GM18511 (cell line): ENCODE data around the gene C20orf204.

Experiments
- ATAC-seq: cut with Tn5 transposase; IDR thresholded peaks from one replicate; pipeline ENCODE4 v1.9.1; 2021; ENCODE audit warnings: mild to moderate bottlenecking, moderate library complexity; ENCODE audit not compliant: unreplicated experiment

The C20orf204 gene

GRCh38 chr20:64025826-64026412, 10.1 kb upstream of the C20orf204 start:
- ATAC-seq, result no peak

GRCh38 chr20:64027981-64028685, 7.8 kb upstream of the C20orf204 start:
- ATAC-seq, result no peak

GRCh38 chr20:64029293-64030117, 6.5 kb upstream of the C20orf204 start:
- ATAC-seq, result no peak

GRCh38 chr20:64030371-64031134, 5.4 kb upstream of the C20orf204 start:
- no peak for ATAC-seq

- no peak for ATAC-seq
Measured at GRCh38 chr20:64031822-64032314, 4.1 kb upstream of the C20orf204 start.

GRCh38 chr20:64032706-64033624, 3.0 kb upstream of the C20orf204 start:
- ATAC-seq, result no peak

GRCh38 chr20:64033981-64034493, 1.9 kb upstream of the C20orf204 start:
- no peak for ATAC-seq

- ATAC-seq, result no peak
Measured at GRCh38 chr20:64035066-64035932, 683 bp upstream of the C20orf204 start.

- no peak for ATAC-seq
Measured at GRCh38 chr20:64036346-64037198, 590 bp downstream of the C20orf204 start.

GRCh38 chr20:64037199-64037497, 1.2 kb downstream of the C20orf204 start:
- ATAC-seq, result no peak

GRCh38 chr20:64037498-64038213, 1.7 kb downstream of the C20orf204 start:
- ATAC-seq, result no peak

- peak; percentile 34 for ATAC-seq
Measured at GRCh38 chr20:64038224-64038564, 2.2 kb downstream of the C20orf204 start.

GRCh38 chr20:64038565-64039292, 2.7 kb downstream of the C20orf204 start:
- peak; percentile 51 for ATAC-seq

- ATAC-seq, result no peak
Measured at GRCh38 chr20:64039293-64040160, 3.5 kb downstream of the C20orf204 start.

GRCh38 chr20:64040231-64041039, 4.5 kb downstream of the C20orf204 start:
- ATAC-seq, result no peak
